H9 (cell line): ENCODE data around the gene IL1RAPL2. TPM values are rescaled to one million over a fixed set of nuclear protein-coding genes. Genes with fewer than 3 reads are reported as not detected.

Source experiments
- DNase-seq: peaks from one replicate; pipeline ENCODE4 v3.0.0-alpha.2; 2017
- H2AFZ ChIP-seq: one replicate; pipeline ENCODE4 v1.6.1; 2013; ENCODE audit warnings: mild to moderate bottlenecking, low read length, control low read depth, moderate library complexity
- H2AK5ac ChIP-seq: 2 replicates; pipeline ENCODE4 v1.6.1; 2013; ENCODE audit warnings: low read length, control low read depth, mixed read lengths; ENCODE audit not compliant: insufficient read length
- H2BK120ac ChIP-seq: one replicate; pipeline ENCODE4 v1.6.1; 2013; ENCODE audit warnings: low read depth, mild to moderate bottlenecking, low read length, control low read depth, inconsistent platforms; ENCODE audit not compliant: poor library complexity, severe bottlenecking
- H2BK12ac ChIP-seq: 2 replicates; pipeline ENCODE4 v1.6.1; 2013; ENCODE audit warnings: low read length, control low read depth, mixed read lengths, low read depth; ENCODE audit not compliant: insufficient read length
- H2BK15ac ChIP-seq: 2 replicates; pipeline ENCODE4 v1.6.1; 2013; ENCODE audit warnings: low read depth, low read length, control low read depth
- H2BK20ac ChIP-seq: one replicate; pipeline ENCODE4 v1.6.1; 2013; ENCODE audit warnings: low read depth, mild to moderate bottlenecking, low read length, control low read depth, inconsistent platforms; ENCODE audit not compliant: poor library complexity, severe bottlenecking
- H2BK5ac ChIP-seq: 2 replicates; pipeline ENCODE4 v1.6.1; 2013; ENCODE audit warnings: low read length, control low read depth, mixed read lengths; ENCODE audit not compliant: insufficient read length
- H3K14ac ChIP-seq: 2 replicates; pipeline ENCODE4 v1.6.1; 2013; ENCODE audit warnings: low read length, control low read depth; ENCODE audit not compliant: insufficient read depth
- H3K18ac ChIP-seq: 2 replicates; pipeline ENCODE4 v1.6.1; 2013; ENCODE audit warnings: low read depth, mild to moderate bottlenecking, mixed read lengths, low read length, control low read depth; ENCODE audit not compliant: insufficient read length
- H3K23ac ChIP-seq: 2 replicates; pipeline ENCODE4 v1.6.1; 2013; ENCODE audit warnings: low read length, control low read depth, mixed read lengths, low read depth; ENCODE audit not compliant: insufficient read length
- H3K23me2 ChIP-seq: 2 replicates; pipeline ENCODE4 v1.6.1; 2013; ENCODE audit warnings: low read depth, mild to moderate bottlenecking, mixed read lengths, low read length, control low read depth; ENCODE audit not compliant: insufficient read length, poor library complexity, severe bottlenecking
- H3K27ac ChIP-seq: 2 replicates; pipeline ENCODE4 v1.5.1; 2013; ENCODE audit warnings: low read length, control low read depth, mixed read lengths, low read depth; ENCODE audit not compliant: insufficient read length
- H3K27me3 ChIP-seq: 2 replicates; pipeline ENCODE4 v1.6.1; 2013; ENCODE audit warnings: low read length, control low read depth, inconsistent platforms; ENCODE audit not compliant: insufficient read depth
- H3K4ac ChIP-seq: 2 replicates; pipeline ENCODE4 v1.6.1; 2013; ENCODE audit warnings: low read depth, mild to moderate bottlenecking, control low read depth, inconsistent platforms, low read length, moderate library complexity
- H3K4me1 ChIP-seq: 2 replicates; pipeline ENCODE4 v1.6.1; 2013; ENCODE audit warnings: low read length, control low read depth, inconsistent platforms; ENCODE audit not compliant: insufficient read depth
- H3K4me2 ChIP-seq: 2 replicates; pipeline ENCODE4 v1.6.1; 2013; ENCODE audit warnings: low read length, control low read depth, mixed read lengths; ENCODE audit not compliant: insufficient read length, insufficient read depth
- H3K56ac ChIP-seq: 2 replicates; pipeline ENCODE4 v1.6.1; 2013; ENCODE audit warnings: low read depth, mild to moderate bottlenecking, mixed read lengths, low read length, control low read depth; ENCODE audit not compliant: insufficient read length
- H3K79me1 ChIP-seq: 2 replicates; pipeline ENCODE4 v1.6.1; 2013; ENCODE audit warnings: low read depth, mild to moderate bottlenecking, moderate library complexity, low read length, control low read depth, inconsistent platforms; ENCODE audit not compliant: insufficient read depth, poor library complexity, severe bottlenecking
- H3K79me2 ChIP-seq: 2 replicates; pipeline ENCODE4 v1.6.1; 2013; ENCODE audit warnings: low read length, control low read depth, inconsistent platforms; ENCODE audit not compliant: insufficient read depth
- H3K9ac ChIP-seq: 2 replicates; pipeline ENCODE4 v1.6.1; 2013; ENCODE audit warnings: low read length, control low read depth, mixed read lengths; ENCODE audit not compliant: insufficient read length; ENCODE audit errors: extremely low read depth
- H3K9me3 ChIP-seq: one replicate; pipeline ENCODE4 v1.6.1; 2013; ENCODE audit warnings: low read depth, low read length, inconsistent platforms; ENCODE audit not compliant: control insufficient read depth
- H3T11ph ChIP-seq: one replicate; pipeline ENCODE4 v1.6.1; 2013; ENCODE audit warnings: mild to moderate bottlenecking, low read length, control low read depth, inconsistent platforms
- H4K20me1 ChIP-seq: one replicate; pipeline ENCODE4 v1.6.1; 2013; ENCODE audit not compliant: control insufficient read depth, insufficient read length, insufficient read depth
- H4K5ac ChIP-seq: 2 replicates; pipeline ENCODE4 v1.6.1; 2013; ENCODE audit warnings: low read depth, mild to moderate bottlenecking, mixed read lengths, low read length, control low read depth; ENCODE audit not compliant: insufficient read length
- H4K8ac ChIP-seq: replicated peaks from 2 replicates; pipeline ENCODE4 v1.6.1; 2013; ENCODE audit warnings: low read length, control low read depth, mixed read lengths, low read depth; ENCODE audit not compliant: insufficient read length
- H4K91ac ChIP-seq: 2 replicates; pipeline ENCODE4 v1.6.1; 2013; ENCODE audit warnings: low read depth, mild to moderate bottlenecking, moderate library complexity, mixed read lengths, low read length, control low read depth; ENCODE audit not compliant: insufficient read length
- H3K27ac Mint-ChIP-seq, 3 experiments: 2 replicates in 2 of 3; 3 replicates in 1 of 3; pipeline ENCODE4 v1.8.0; 2020 to 2021; ENCODE audit warnings: mixed read lengths in 3 of 3, mild to moderate bottlenecking in 1 of 3, moderate library complexity in 1 of 3
- H3K27me3 Mint-ChIP-seq: 2 replicates; pipeline ENCODE4 v1.8.0; 2021; ENCODE audit warnings: low read depth, mild to moderate bottlenecking, moderate library complexity, mixed read lengths
- H3K36me3 Mint-ChIP-seq, 3 experiments: 2 replicates in 2 of 3; 3 replicates in 1 of 3; pipeline ENCODE4 v1.8.0; 2020 to 2021; ENCODE audit warnings: low read depth in 3 of 3, mixed read lengths in 3 of 3; ENCODE audit not compliant: insufficient read depth in 1 of 3
- H3K4me1 Mint-ChIP-seq, 2 experiments: 2 replicates each; pipeline ENCODE4 v1.8.0; 2020; ENCODE audit warnings: mixed read lengths in 2 of 2
- H3K4me3 Mint-ChIP-seq, 2 experiments: 2 replicates in 1 of 2; 3 replicates in 1 of 2; pipeline ENCODE4 v1.8.0; 2020 to 2021; ENCODE audit warnings: mild to moderate bottlenecking in 2 of 2, mixed read lengths in 2 of 2, moderate library complexity in 1 of 2
- H3K9me3 Mint-ChIP-seq, 2 experiments: 2 replicates in 1 of 2; 3 replicates in 1 of 2; pipeline ENCODE4 v1.8.0; 2020; ENCODE audit warnings: mild to moderate bottlenecking in 2 of 2, mixed read lengths in 2 of 2, moderate library complexity in 1 of 2
- CTCF ChIP-seq: fragments of 200-600 bp; sonication (generic); conservative IDR thresholded peaks from 3 replicates; pipeline ENCODE4 v1.8.0; 2021; ENCODE audit warnings: antibody characterized with exemption, mild to moderate bottlenecking
- WGBS: extraction: QIAGEN DNeasy Blood & Tissue Kit; methylation state at CpG from one replicate; pipeline ENCODE4 v1.1.7; 2013; ENCODE audit warnings: missing lambda C conversion rate, low lambda C conversion rate, mixed read lengths; ENCODE audit not compliant: insufficient read length; ENCODE audit errors: extremely low coverage; 5-methylcytosine and 5-hydroxymethylcytosine counted together
- total RNA-seq: library from RNA; stranded (reverse); gene quantifications from 2 replicates; pipeline ENCODE4 v1.2.1, GENCODE V29; 2021

The IL1RAPL2 gene
- total RNA-seq, 1 experiment from 2014 or later: not detected

GRCh38 chrX:105564501-105564900, 998.5 kb downstream of the IL1RAPL2 start:
- no peak overlapping the region for H2BK12ac ChIP-seq
- no peak overlapping the region for H4K5ac ChIP-seq
- H2AK5ac ChIP-seq: no peak overlapping the region
- no peaks in the 10 kb centered on the region for H3K27me3 ChIP-seq
- no peak overlapping the region for H4K91ac ChIP-seq
- H4K8ac ChIP-seq: no peak overlapping the region
- no peak overlapping the region for H3K23ac ChIP-seq
- no peaks in the 10 kb centered on the region for H3K23me2 ChIP-seq
- H3T11ph ChIP-seq: no peak overlapping the region
- H3K18ac ChIP-seq: no peak overlapping the region
- H3K79me1 ChIP-seq: no peaks in the 10 kb centered on the region
- H2BK5ac ChIP-seq: no peak overlapping the region
- H3K4me2 ChIP-seq: no peak overlapping the region
- Mint-ChIP-seq H3K36me3 (no peaks in the 10 kb centered on the region), H3K4me3 (no peak overlapping the region), H3K9me3 (peaks cover 0 to 21% of the 10 kb centered on the region in 2 experiments; a peak in 1 of 5 replicates), H3K27ac (no peak overlapping the region), H3K27me3 (no peaks in the 10 kb centered on the region; the same call in 1 of the 2 replicates), H3K4me1 (0 out of 4 replicates have a peak, but pooled peaks cover 0 to 5% of the 10 kb centered on the region in 2 experiments)
- no peak overlapping the region for H3K9ac ChIP-seq
- no peak overlapping the region for H2BK15ac ChIP-seq
- H3K14ac ChIP-seq: no peak overlapping the region
- DNase-seq: no peak
- no peaks in the 10 kb centered on the region for H3K4me1 ChIP-seq
- no peak overlapping the region for H3K4ac ChIP-seq
- H2AFZ ChIP-seq: no peak overlapping the region
- WGBS: no CpG with 5 or more reads among the region's 1 CpG
- no peak overlapping the region for H2BK20ac ChIP-seq
- no peak overlapping the region for H3K27ac ChIP-seq
- H3K56ac ChIP-seq: no peak overlapping the region
- TF ChIP-seq CTCF: no peak
- no peaks in the 10 kb centered on the region for H3K79me2 ChIP-seq
- H2BK120ac ChIP-seq: no peak overlapping the region
- no peaks in the 10 kb centered on the region for H4K20me1 ChIP-seq
- H3K9me3 ChIP-seq: no peaks in the 10 kb centered on the region
